Measurements from ENCODE around the gene SEMA6D.

SEMA6D gene

DNA sequence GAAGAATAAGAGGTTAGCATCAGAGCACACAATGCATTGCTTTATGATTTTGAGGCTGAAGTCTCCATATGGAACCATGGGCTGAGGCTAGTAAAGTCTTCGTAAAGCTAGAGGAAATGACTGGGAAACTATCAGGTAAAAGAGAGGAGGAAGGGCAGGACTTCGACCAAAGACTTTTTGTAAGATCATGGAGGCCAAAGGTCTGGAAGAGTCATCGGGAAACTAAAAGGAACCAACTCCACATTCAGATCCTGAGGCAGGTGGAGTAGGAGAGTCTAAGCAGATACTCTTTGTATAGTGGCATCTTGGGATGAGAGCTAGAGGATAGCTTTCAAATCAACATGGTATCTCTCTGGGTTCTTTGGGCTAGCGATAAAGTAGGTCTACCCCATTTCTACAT, 36.3 kb downstream of the SEMA6D start:
- no peak for DNase-seq (ENCODE audit: extremely low read depth, low read depth)
- TF ChIP-seq CTCF (IDR thresholded peaks at IDR 0.05; ENCODE audit: low read depth, low read length): no peak

GRCh38 chr15:47754312-47754711, 37.0 kb downstream of the SEMA6D start:
- no peak for DNase-seq (ENCODE audit: extremely low read depth, low read depth)
- no peak for TF ChIP-seq CTCF (IDR thresholded peaks at IDR 0.05; ENCODE audit: low read depth, low read length)

- no peak for DNase-seq (ENCODE audit: extremely low read depth, low read depth)
- no peak for TF ChIP-seq CTCF (IDR thresholded peaks at IDR 0.05; ENCODE audit: low read depth, low read length)
Observed at GRCh38 chr15:47755941-47756340, 38.6 kb downstream of the SEMA6D start.

- no peak for TF ChIP-seq CTCF (IDR thresholded peaks at IDR 0.05; ENCODE audit: low read depth, low read length)
- peak; percentile 45 for DNase-seq (ENCODE audit: extremely low read depth, low read depth)
Observed at GRCh38 chr15:47756872-47757271, 39.6 kb downstream of the SEMA6D start.

GRCh38 chr15:47757331-47757730, 40.0 kb downstream of the SEMA6D start:
- no peak for TF ChIP-seq CTCF (IDR thresholded peaks at IDR 0.05; ENCODE audit: low read depth, low read length)
- no peak for DNase-seq (ENCODE audit: extremely low read depth, low read depth)

- no peak for DNase-seq (ENCODE audit: extremely low read depth, low read depth)
- no peak for TF ChIP-seq CTCF (IDR thresholded peaks at IDR 0.05; ENCODE audit: low read depth, low read length)
Observed at GRCh38 chr15:47762621-47763020, 45.3 kb downstream of the SEMA6D start.

DNA sequence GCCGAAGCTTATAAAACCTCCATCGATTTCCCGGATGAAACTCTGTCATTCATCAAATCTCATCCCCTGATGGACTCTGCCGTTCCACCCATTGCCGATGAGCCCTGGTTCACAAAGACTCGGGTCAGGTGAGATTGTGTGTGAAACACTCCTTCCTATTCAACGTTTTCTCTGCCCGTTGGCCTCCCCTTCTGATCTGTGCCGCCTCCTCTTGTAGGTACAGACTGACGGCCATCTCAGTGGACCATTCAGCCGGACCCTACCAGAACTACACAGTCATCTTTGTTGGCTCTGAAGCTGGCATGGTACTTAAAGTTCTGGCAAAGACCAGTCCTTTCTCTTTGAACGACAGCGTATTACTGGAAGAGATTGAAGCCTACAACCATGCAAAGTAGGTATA, 47.4 kb downstream of the SEMA6D start:
- no peak for DNase-seq (ENCODE audit: extremely low read depth, low read depth)
- TF ChIP-seq CTCF (IDR thresholded peaks at IDR 0.05; ENCODE audit: low read depth, low read length): no peak

All from AG09319 (cell line).